Parathyroid adenoma (tissue), 2 donors: ENCODE results near the gene SPATA25.

ENCODE experiments used
- H2AFZ ChIP-seq: fragments of 300-600 bp; sonication (generic); one replicate; pipeline ENCODE4 v1.7.0; 2017; ENCODE audit warnings: antibody characterized with exemption, mild to moderate bottlenecking
- H3K27ac ChIP-seq: fragments of 300-600 bp; sonication (generic); one replicate; pipeline ENCODE4 v1.7.0; 2017
- H3K27me3 ChIP-seq: fragments of 300-600 bp; sonication (generic); one replicate; pipeline ENCODE4 v1.7.0; 2017; ENCODE audit warnings: low read length; ENCODE audit not compliant: control insufficient read depth, insufficient read depth
- H3K36me3 ChIP-seq: fragments of 300-600 bp; sonication (generic); one replicate; pipeline ENCODE4 v1.7.0; 2017; ENCODE audit warnings: low read length; ENCODE audit not compliant: control insufficient read depth, insufficient read depth
- H3K4me1 ChIP-seq: fragments of 300-600 bp; sonication (generic); one replicate; pipeline ENCODE4 v1.7.0; 2017; ENCODE audit warnings: control low read depth
- H3K4me2 ChIP-seq: fragments of 300-600 bp; sonication (generic); one replicate; pipeline ENCODE4 v1.7.0; 2017; ENCODE audit warnings: low read length
- H3K4me3 ChIP-seq: fragments of 300-600 bp; sonication (generic); one replicate; pipeline ENCODE4 v1.7.0; 2017; ENCODE audit warnings: low read depth, low read length
- H3K79me2 ChIP-seq: fragments of 300-600 bp; sonication (generic); one replicate; pipeline ENCODE4 v1.7.0; 2017; ENCODE audit warnings: control low read depth
- H3K9ac ChIP-seq: fragments of 300-600 bp; sonication (generic); one replicate; pipeline ENCODE4 v1.7.0; 2017; ENCODE audit warnings: mild to moderate bottlenecking
- H3K9me3 ChIP-seq: fragments of 300-600 bp; sonication (generic); one replicate; pipeline ENCODE4 v1.7.0; 2017; ENCODE audit warnings: low read length; ENCODE audit not compliant: control insufficient read depth
- CTCF ChIP-seq: fragments of 300-600 bp; sonication (generic); IDR thresholded peaks from one replicate; pipeline ENCODE4 v1.7.0; 2017; ENCODE audit warnings: antibody characterized with exemption, mild to moderate bottlenecking
- donor health status: primary hyperparathyroidism.

The SPATA25 gene

GRCh38 chr20:45842169-45842812 is 45.1 kb downstream of the SPATA25 start:
- Histone ChIP-seq H3K27ac (no peak overlapping the region), H3K4me3 (no peak overlapping the region), H3K4me2 (no peak overlapping the region), H2AFZ (no peak overlapping the region), H3K27me3 (no peaks in the 10 kb centered on the region), H3K79me2 (peaks cover 3% of the 10 kb centered on the region), H3K4me1 (no peaks in the 10 kb centered on the region), H3K9me3 (no peaks in the 10 kb centered on the region), H3K36me3 (no peaks in the 10 kb centered on the region), H3K9ac (no peak overlapping the region)
- no peak for TF ChIP-seq CTCF

GRCh38 chr20:45841407-45842129 is 45.9 kb downstream of the SPATA25 start:
- H3K27ac ChIP-seq = no peak overlapping the region
- H2AFZ ChIP-seq = no peak overlapping the region

GRCh38 chr20:45840700-45841198 is 46.7 kb downstream of the SPATA25 start:
- Histone ChIP-seq H3K36me3 (no peaks in the 10 kb centered on the region), H2AFZ (no peak overlapping the region), H3K79me2 (no peaks in the 10 kb centered on the region), H3K9ac (no peak overlapping the region), H3K4me3 (no peak overlapping the region), H3K27ac (no peak overlapping the region), H3K4me1 (peaks cover under 1% of the 10 kb centered on the region), H3K9me3 (no peaks in the 10 kb centered on the region), H3K27me3 (no peaks in the 10 kb centered on the region), H3K4me2 (no peak overlapping the region)
- no peak for TF ChIP-seq CTCF

More at GRCh38 chr20:45841407-45842129, 45.9 kb downstream of the SPATA25 start:
- Histone ChIP-seq H3K4me3 (no peak overlapping the region), H3K79me2 (peaks cover 3% of the 10 kb centered on the region), H3K36me3 (no peaks in the 10 kb centered on the region), H3K4me1 (no peaks in the 10 kb centered on the region), H3K9ac (no peak overlapping the region), H3K9me3 (no peaks in the 10 kb centered on the region), H3K4me2 (no peak overlapping the region), H3K27me3 (no peaks in the 10 kb centered on the region)
- TF ChIP-seq CTCF = no peak

GRCh38 chr20:45836841-45837240 is 50.6 kb downstream of the SPATA25 start:
- Histone ChIP-seq H3K9me3 (no peaks in the 10 kb centered on the region), H3K27ac (no peak overlapping the region), H3K9ac (no peak overlapping the region), H2AFZ (no peak overlapping the region), H3K4me1 (peaks cover 17% of the 10 kb centered on the region), H3K36me3 (no peaks in the 10 kb centered on the region), H3K4me2 (no peak overlapping the region), H3K4me3 (no peak overlapping the region), H3K27me3 (no peaks in the 10 kb centered on the region), H3K79me2 (no peaks in the 10 kb centered on the region)
- TF ChIP-seq CTCF = no peak
